Endodermal cell (in vitro differentiated cells): ENCODE measurements around the gene LTC4S. TPM values are rescaled to one million over a fixed set of nuclear protein-coding genes. Genes with fewer than 3 reads are reported as not detected.

Source experiments
- DNase-seq: peaks from one replicate; pipeline ENCODE4 v3.0.0-alpha.2; 2017
- H3K27ac ChIP-seq: 2 replicates; pipeline ENCODE4 v1.5.1; 2013; ENCODE audit warnings: mild to moderate bottlenecking, low read depth, low read length, moderate library complexity
- H3K27me3 ChIP-seq: 2 replicates; pipeline ENCODE4 v1.6.1; 2013; ENCODE audit warnings: mild to moderate bottlenecking, low read length, moderate library complexity; ENCODE audit not compliant: insufficient read depth, control insufficient read depth, poor library complexity, severe bottlenecking
- H3K36me3 ChIP-seq: 2 replicates; pipeline ENCODE4 v1.7.0; 2013; ENCODE audit warnings: mild to moderate bottlenecking, low read length, moderate library complexity; ENCODE audit not compliant: control insufficient read depth, insufficient read depth
- H3K4me1 ChIP-seq: one replicate; pipeline ENCODE4 v1.7.0; 2013; ENCODE audit warnings: low read length; ENCODE audit not compliant: control insufficient read depth, insufficient read depth
- H3K4me3 ChIP-seq: 2 replicates; pipeline ENCODE4 v1.5.1; 2013; ENCODE audit warnings: mild to moderate bottlenecking, low read length, moderate library complexity
- H3K9ac ChIP-seq: 2 replicates; pipeline ENCODE4 v1.6.1; 2013; ENCODE audit warnings: mild to moderate bottlenecking, low read length, moderate library complexity; ENCODE audit not compliant: poor library complexity, severe bottlenecking; ENCODE audit errors: extremely low read depth
- H3K9me3 ChIP-seq: 2 replicates; pipeline ENCODE4 v1.6.1; 2013; ENCODE audit warnings: mild to moderate bottlenecking, low read length, moderate library complexity; ENCODE audit not compliant: control insufficient read depth
- H3K27ac Mint-ChIP-seq: 2 replicates; pipeline ENCODE4 v1.8.0; 2020; ENCODE audit warnings: mixed read lengths
- H3K27me3 Mint-ChIP-seq: 2 replicates; pipeline ENCODE4 v1.8.0; 2021; ENCODE audit warnings: mild to moderate bottlenecking, mixed read lengths; ENCODE audit not compliant: insufficient read depth
- H3K36me3 Mint-ChIP-seq: 2 replicates; pipeline ENCODE4 v1.8.0; 2020; ENCODE audit warnings: low read depth, mixed read lengths
- H3K4me1 Mint-ChIP-seq: 2 replicates; pipeline ENCODE4 v1.8.0; 2020; ENCODE audit warnings: mixed read lengths
- H3K4me3 Mint-ChIP-seq: 2 replicates; pipeline ENCODE4 v1.8.0; 2020; ENCODE audit warnings: mild to moderate bottlenecking, moderate library complexity, mixed read lengths
- H3K9me3 Mint-ChIP-seq: 2 replicates; pipeline ENCODE4 v1.8.0; 2020; ENCODE audit warnings: mild to moderate bottlenecking, mixed read lengths
- CTCF ChIP-seq: fragments of 200-600 bp; sonication (generic); conservative IDR thresholded peaks from 2 replicates; pipeline ENCODE4 v1.5.0; 2021; ENCODE audit warnings: antibody characterized with exemption, mild to moderate bottlenecking
- WGBS, 2 experiments: methylation state at CpG; one replicate each; pipeline versions ENCODE4 v1.1.5 to v1.1.7; 2013; ENCODE audit warnings: missing lambda C conversion rate in 2 of 2, mixed read lengths in 1 of 2; ENCODE audit not compliant: insufficient coverage in 1 of 2, insufficient read length in 1 of 2; 5-methylcytosine and 5-hydroxymethylcytosine counted together
- total RNA-seq, 2 donors: library from RNA; stranded (reverse); fragmentation: NEBNext Ultra II Directional in 1 of 2; extraction: Animal tissue kit (Norgen Biotek cat#: 25700) in 1 of 2; gene quantifications; 2 replicates in 1 of 2; 3 replicates in 1 of 2; pipeline ENCODE4 v1.2.1, GENCODE V29; 2021

The LTC4S gene
- total RNA-seq, 2 donors from 2014 or later: 5.7 to 6.3 TPM

- H3K4me1 ChIP-seq: peaks cover 7% of the 10 kb centered on the region
- H3K27me3 ChIP-seq: no peaks in the 10 kb centered on the region
- no peak overlapping the region for H3K4me3 ChIP-seq
- no peak overlapping the region for H3K27ac Mint-ChIP-seq
- H3K4me3 Mint-ChIP-seq: no peak overlapping the region
- H3K36me3 Mint-ChIP-seq: peaks cover 72% of the 10 kb centered on the region
- H3K9me3 Mint-ChIP-seq: no peaks in the 10 kb centered on the region
- DNase-seq: no peak
- H3K9me3 ChIP-seq: no peaks in the 10 kb centered on the region
- TF ChIP-seq CTCF: no peak
- peaks cover 23% of the 10 kb centered on the region for H3K4me1 Mint-ChIP-seq
- WGBS, 2 experiments: 96% methylated on average over 5 to 6 of the region's 6 CpGs
- H3K36me3 ChIP-seq: peaks cover 70% of the 10 kb centered on the region
- H3K27me3 Mint-ChIP-seq: no peaks in the 10 kb centered on the region
- no peak overlapping the region for H3K9ac ChIP-seq
- no peak overlapping the region for H3K27ac ChIP-seq
These were observed 24.5 kb upstream of the LTC4S start for GRCh38 chr5:179769271-179769670.

GRCh38 chr5:179769796-179770195 is 24.0 kb upstream of the LTC4S start:
- no peak overlapping the region for H3K4me3 Mint-ChIP-seq
- Histone ChIP-seq H3K9ac (no peak overlapping the region), H3K9me3 (no peaks in the 10 kb centered on the region), H3K36me3 (peaks cover 73% of the 10 kb centered on the region), H3K4me3 (no peak overlapping the region), H3K4me1 (peaks cover 7% of the 10 kb centered on the region), H3K27ac (no peak overlapping the region), H3K27me3 (no peaks in the 10 kb centered on the region)
- H3K9me3 Mint-ChIP-seq: no peaks in the 10 kb centered on the region
- DNase-seq: no peak
- no peaks in the 10 kb centered on the region for H3K27me3 Mint-ChIP-seq
- no peak overlapping the region for H3K27ac Mint-ChIP-seq
- H3K4me1 Mint-ChIP-seq: peaks cover 23% of the 10 kb centered on the region
- WGBS, 2 experiments: 93 to 96% methylated on average over 5 of the region's 5 CpGs
- no peak for TF ChIP-seq CTCF
- H3K36me3 Mint-ChIP-seq: peaks cover 74% of the 10 kb centered on the region

DNA sequence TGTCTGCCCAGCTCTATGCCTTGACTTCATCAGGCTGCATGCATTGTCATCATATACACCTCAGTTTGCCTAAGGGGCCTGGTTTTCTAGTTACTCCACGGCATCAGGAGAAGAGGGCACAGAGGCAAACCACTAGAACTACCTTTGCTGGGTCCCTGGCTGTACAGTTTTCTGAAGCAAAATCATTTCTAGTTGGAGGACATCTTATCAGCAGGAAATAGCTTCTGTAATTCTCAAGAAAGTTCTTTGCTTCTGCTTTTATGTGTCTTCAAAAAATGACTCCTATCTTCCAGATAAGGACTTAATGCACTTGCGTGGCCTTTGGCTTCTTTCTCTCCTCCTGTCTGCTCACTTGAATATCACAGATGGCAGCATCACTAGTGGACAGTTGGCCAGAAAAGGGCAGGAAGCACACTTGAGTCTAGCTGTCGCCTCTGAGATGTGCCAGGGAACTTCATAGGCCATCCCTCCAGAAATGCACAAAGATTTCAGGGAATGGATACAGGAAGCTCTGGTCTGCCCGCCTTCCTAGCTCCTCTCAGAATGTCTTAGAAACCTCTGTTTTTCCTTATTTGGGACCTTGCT is 22.4 kb upstream of the LTC4S start:
- Mint-ChIP-seq H3K27me3 (no peaks in the 10 kb centered on the region), H3K9me3 (no peaks in the 10 kb centered on the region), H3K27ac (no peak overlapping the region), H3K4me3 (no peak overlapping the region), H3K36me3 (peaks cover 73% of the 10 kb centered on the region), H3K4me1 (peaks cover 21% of the 10 kb centered on the region)
- Histone ChIP-seq H3K4me1 (peaks cover 2% of the 10 kb centered on the region), H3K9me3 (no peaks in the 10 kb centered on the region), H3K9ac (no peak overlapping the region), H3K4me3 (no peak overlapping the region), H3K27me3 (no peaks in the 10 kb centered on the region), H3K36me3 (peaks cover 78% of the 10 kb centered on the region), H3K27ac (no peak overlapping the region)
- 95 to 97% methylated on average over 4 of the region's 4 CpGs for WGBS, 2 experiments
- TF ChIP-seq CTCF: no peak
- no peak for DNase-seq
